ENCODE measurements around the gene NKD1. TPM values are rescaled to one million over a fixed set of nuclear protein-coding genes. Genes with fewer than 3 reads are reported as not detected.

NKD1 gene
- total RNA-seq, 2 donors from 2014 or later, result 0.66 to 1.3 TPM

- Mint-ChIP-seq H3K27ac (no peak overlapping the region), H3K9me3 (no peaks in the 10 kb centered on the region), H3K27me3 (no peaks in the 10 kb centered on the region), H3K36me3 (ENCODE audit: low read depth) (no peaks in the 10 kb centered on the region), H3K4me3 (no peak overlapping the region), H3K4me1 (peaks cover 7% of the 10 kb centered on the region)
- no peak for ATAC-seq (replicated peaks)
These were observed 59.9 kb downstream of the NKD1 start for GRCh38 chr16:50607970-50608557.

- peaks cover 5% of the 10 kb centered on the region for H3K4me1 Mint-ChIP-seq
- no peak overlapping the region for H3K4me3 Mint-ChIP-seq
- no peak for ATAC-seq (replicated peaks)
- H3K36me3 Mint-ChIP-seq (ENCODE audit: low read depth), result no peaks in the 10 kb centered on the region
- H3K27me3 Mint-ChIP-seq, result no peaks in the 10 kb centered on the region
- peak overlapping the region; percentile 50 for H3K27ac Mint-ChIP-seq
- no peaks in the 10 kb centered on the region for H3K9me3 Mint-ChIP-seq
These were observed 60.9 kb downstream of the NKD1 start for GRCh38 chr16:50609049-50609448.

- Mint-ChIP-seq H3K4me3 (no peak overlapping the region), H3K27ac (peak overlapping the region; percentile 50), H3K4me1 (peaks cover 5% of the 10 kb centered on the region), H3K9me3 (no peaks in the 10 kb centered on the region), H3K36me3 (ENCODE audit: low read depth) (no peaks in the 10 kb centered on the region), H3K27me3 (no peaks in the 10 kb centered on the region)
- no peak for ATAC-seq (replicated peaks)
These were observed 61.3 kb downstream of the NKD1 start for GRCh38 chr16:50609471-50609870.

GRCh38 chr16:50610331-50611262 lies 62.4 kb downstream of the NKD1 start:
- ATAC-seq (replicated peaks), result no peak
- Mint-ChIP-seq H3K27ac (peak overlapping the region; percentile 42), H3K36me3 (ENCODE audit: low read depth) (no peaks in the 10 kb centered on the region), H3K4me1 (peaks cover 5% of the 10 kb centered on the region), H3K9me3 (no peaks in the 10 kb centered on the region), H3K4me3 (no peak overlapping the region), H3K27me3 (no peaks in the 10 kb centered on the region)

GRCh38 chr16:50611332-50611934 lies 63.2 kb downstream of the NKD1 start:
- ATAC-seq (replicated peaks), result peak; percentile 34
- H3K9me3 Mint-ChIP-seq, result no peaks in the 10 kb centered on the region
- no peak overlapping the region for H3K4me3 Mint-ChIP-seq
- H3K27ac Mint-ChIP-seq, result peak overlapping the region; percentile 34
- H3K36me3 Mint-ChIP-seq (ENCODE audit: low read depth), result no peaks in the 10 kb centered on the region
- peaks cover 5% of the 10 kb centered on the region for H3K4me1 Mint-ChIP-seq
- H3K27me3 Mint-ChIP-seq, result no peaks in the 10 kb centered on the region

GRCh38 chr16:50611995-50612848 lies 64.0 kb downstream of the NKD1 start:
- no peak for ATAC-seq (replicated peaks)
- Mint-ChIP-seq H3K27ac (peak overlapping the region; percentile 34), H3K4me3 (no peak overlapping the region)

GRCh38 chr16:50612849-50613198 lies 64.6 kb downstream of the NKD1 start:
- H3K4me3 Mint-ChIP-seq, result no peak overlapping the region
- H3K27me3 Mint-ChIP-seq, result no peaks in the 10 kb centered on the region
- H3K36me3 Mint-ChIP-seq (ENCODE audit: low read depth), result no peaks in the 10 kb centered on the region
- no peak for ATAC-seq (replicated peaks)
- no peak overlapping the region for H3K27ac Mint-ChIP-seq
- no peaks in the 10 kb centered on the region for H3K9me3 Mint-ChIP-seq
- peaks cover 5% of the 10 kb centered on the region for H3K4me1 Mint-ChIP-seq

More at GRCh38 chr16:50611995-50612848, 64.0 kb downstream of the NKD1 start:
- Mint-ChIP-seq H3K4me1 (peaks cover 5% of the 10 kb centered on the region), H3K36me3 (ENCODE audit: low read depth) (no peaks in the 10 kb centered on the region), H3K9me3 (no peaks in the 10 kb centered on the region), H3K27me3 (no peaks in the 10 kb centered on the region)

GRCh38 chr16:50613281-50613963 lies 65.2 kb downstream of the NKD1 start:
- no peaks in the 10 kb centered on the region for H3K27me3 Mint-ChIP-seq
- H3K27ac Mint-ChIP-seq, result no peak overlapping the region
- H3K4me3 Mint-ChIP-seq, result no peak overlapping the region
- H3K4me1 Mint-ChIP-seq, result peaks cover 5% of the 10 kb centered on the region
- no peaks in the 10 kb centered on the region for H3K36me3 Mint-ChIP-seq (ENCODE audit: low read depth)
- H3K9me3 Mint-ChIP-seq, result no peaks in the 10 kb centered on the region
- no peak for ATAC-seq (replicated peaks)

- H3K9me3 Mint-ChIP-seq, result no peaks in the 10 kb centered on the region
- H3K27ac Mint-ChIP-seq, result no peak overlapping the region
- no peak for ATAC-seq (replicated peaks)
- no peaks in the 10 kb centered on the region for H3K27me3 Mint-ChIP-seq
- H3K4me3 Mint-ChIP-seq, result no peak overlapping the region
- no peaks in the 10 kb centered on the region for H3K36me3 Mint-ChIP-seq (ENCODE audit: low read depth)
- H3K4me1 Mint-ChIP-seq, result peaks cover 5% of the 10 kb centered on the region
These were observed 65.8 kb downstream of the NKD1 start for GRCh38 chr16:50613964-50614474.

GRCh38 chr16:50614955-50615724 lies 66.9 kb downstream of the NKD1 start:
- Mint-ChIP-seq H3K36me3 (ENCODE audit: low read depth) (no peaks in the 10 kb centered on the region), H3K4me1 (peaks cover 5% of the 10 kb centered on the region), H3K27me3 (no peaks in the 10 kb centered on the region), H3K4me3 (no peak overlapping the region), H3K9me3 (no peaks in the 10 kb centered on the region), H3K27ac (no peak overlapping the region)
- no peak for ATAC-seq (replicated peaks)

- H3K36me3 Mint-ChIP-seq (ENCODE audit: low read depth), result no peaks in the 10 kb centered on the region
- no peaks in the 10 kb centered on the region for H3K27me3 Mint-ChIP-seq
- no peak for ATAC-seq (replicated peaks)
- H3K27ac Mint-ChIP-seq, result no peak overlapping the region
- no peaks in the 10 kb centered on the region for H3K9me3 Mint-ChIP-seq
- peaks cover 5% of the 10 kb centered on the region for H3K4me1 Mint-ChIP-seq
- no peak overlapping the region for H3K4me3 Mint-ChIP-seq
These were observed 67.7 kb downstream of the NKD1 start for GRCh38 chr16:50615891-50616290.

GRCh38 chr16:50616386-50616785 lies 68.2 kb downstream of the NKD1 start:
- Mint-ChIP-seq H3K4me3 (no peak overlapping the region), H3K27ac (no peak overlapping the region), H3K4me1 (peaks cover 4% of the 10 kb centered on the region), H3K9me3 (no peaks in the 10 kb centered on the region), H3K27me3 (no peaks in the 10 kb centered on the region), H3K36me3 (ENCODE audit: low read depth) (no peaks in the 10 kb centered on the region)
- no peak for ATAC-seq (replicated peaks)
